DND-41 (cell line): ENCODE measurements around the gene C3orf70.

ENCODE experiments used
- CTCF ChIP-seq: IDR thresholded peaks from 2 replicates; pipeline ENCODE4 v1.5.1; 2012; ENCODE audit warnings: borderline replicate concordance, low read length, moderate library complexity, mild to moderate bottlenecking; ENCODE audit not compliant: poor library complexity, severe bottlenecking; ENCODE audit errors: extremely low read depth
- EZH2 ChIP-seq: IDR thresholded peaks from 3 replicates; pipeline ENCODE4 v1.6.1; 2012; ENCODE audit warnings: borderline replicate concordance, low read depth, mild to moderate bottlenecking, moderate library complexity, low read length, inconsistent platforms; ENCODE audit not compliant: severe bottlenecking

- TF ChIP-seq CTCF = no peak
- TF ChIP-seq EZH2 = no peak
Observed at GRCh38 chr3:185058796-185059195, 94.1 kb downstream of the C3orf70 start.
